ENCODE results near the gene CTNNA2. TPM values are rescaled to one million over a fixed set of nuclear protein-coding genes. Genes with fewer than 3 reads are reported as not detected.

The CTNNA2 gene
- total RNA-seq, 2 donors from 2014 or later, result not detected

DNA sequence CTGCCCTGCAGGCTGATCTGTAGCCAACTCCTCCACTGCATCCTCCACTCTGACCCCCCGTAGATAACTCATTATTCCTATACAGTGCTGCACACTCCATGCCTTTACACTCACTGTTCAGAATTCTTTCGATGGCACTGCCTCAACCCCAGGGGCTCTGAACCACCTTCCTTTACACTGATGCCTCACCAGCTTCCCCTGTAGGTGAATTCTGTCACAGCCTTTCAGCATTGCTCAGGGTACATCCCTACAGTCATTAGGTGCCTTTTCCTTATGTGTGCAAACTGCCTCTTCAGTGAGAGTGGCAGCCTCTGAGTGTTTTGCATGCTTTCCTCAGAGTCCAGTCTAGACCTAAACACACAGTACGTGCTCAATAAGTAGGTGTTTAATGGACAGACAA, 472.3 kb downstream of the CTNNA2 start:
- TF ChIP-seq, protein P1, sequence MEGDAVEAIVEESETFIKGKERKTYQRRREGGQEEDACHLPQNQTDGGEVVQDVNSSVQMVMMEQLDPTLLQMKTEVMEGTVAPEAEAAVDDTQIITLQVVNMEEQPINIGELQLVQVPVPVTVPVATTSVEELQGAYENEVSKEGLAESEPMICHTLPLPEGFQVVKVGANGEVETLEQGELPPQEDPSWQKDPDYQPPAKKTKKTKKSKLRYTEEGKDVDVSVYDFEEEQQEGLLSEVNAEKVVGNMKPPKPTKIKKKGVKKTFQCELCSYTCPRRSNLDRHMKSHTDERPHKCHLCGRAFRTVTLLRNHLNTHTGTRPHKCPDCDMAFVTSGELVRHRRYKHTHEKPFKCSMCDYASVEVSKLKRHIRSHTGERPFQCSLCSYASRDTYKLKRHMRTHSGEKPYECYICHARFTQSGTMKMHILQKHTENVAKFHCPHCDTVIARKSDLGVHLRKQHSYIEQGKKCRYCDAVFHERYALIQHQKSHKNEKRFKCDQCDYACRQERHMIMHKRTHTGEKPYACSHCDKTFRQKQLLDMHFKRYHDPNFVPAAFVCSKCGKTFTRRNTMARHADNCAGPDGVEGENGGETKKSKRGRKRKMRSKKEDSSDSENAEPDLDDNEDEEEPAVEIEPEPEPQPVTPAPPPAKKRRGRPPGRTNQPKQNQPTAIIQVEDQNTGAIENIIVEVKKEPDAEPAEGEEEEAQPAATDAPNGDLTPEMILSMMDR (IDR thresholded peaks at IDR 0.05), result no peak
- Histone ChIP-seq H3K4me3 (no peak overlapping the region), H3K36me3 (no peaks in the 10 kb centered on the region), H3K4me1 (no peaks in the 10 kb centered on the region), H3K9me3 (no peaks in the 10 kb centered on the region), H3K27me3 (no peaks in the 10 kb centered on the region), H3K27ac (no peak overlapping the region)
- no peak for DNase-seq (ENCODE audit: low spot score)

DNA sequence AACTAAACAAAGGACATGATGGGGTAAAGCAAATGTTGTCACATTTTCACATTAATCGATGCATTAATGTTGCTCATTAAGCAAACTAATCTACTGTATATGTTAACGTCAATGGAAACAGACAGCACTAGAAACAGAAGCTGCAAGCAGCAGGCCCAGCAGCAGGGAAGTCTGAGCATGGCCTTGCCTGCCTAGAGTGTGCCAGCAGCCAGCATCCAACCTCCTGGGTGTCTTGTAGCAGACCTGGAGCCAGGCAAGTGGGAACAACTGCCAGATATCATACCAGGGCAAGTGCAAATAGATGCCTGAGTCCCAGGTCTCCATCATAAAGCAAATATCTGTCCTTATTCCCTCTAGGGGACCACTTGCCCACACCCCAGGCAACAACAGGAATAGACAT, 472.7 kb downstream of the CTNNA2 start:
- H3K4me3 ChIP-seq, result no peak overlapping the region
- no peaks in the 10 kb centered on the region for H3K4me1 ChIP-seq
- H3K27me3 ChIP-seq, result no peaks in the 10 kb centered on the region
- H3K27ac ChIP-seq, result no peak overlapping the region
- TF ChIP-seq, protein P1 (IDR thresholded peaks at IDR 0.05), result no peak
- no peak for DNase-seq (ENCODE audit: low spot score)
- H3K9me3 ChIP-seq, result no peaks in the 10 kb centered on the region
- H3K36me3 ChIP-seq, result no peaks in the 10 kb centered on the region

DNA sequence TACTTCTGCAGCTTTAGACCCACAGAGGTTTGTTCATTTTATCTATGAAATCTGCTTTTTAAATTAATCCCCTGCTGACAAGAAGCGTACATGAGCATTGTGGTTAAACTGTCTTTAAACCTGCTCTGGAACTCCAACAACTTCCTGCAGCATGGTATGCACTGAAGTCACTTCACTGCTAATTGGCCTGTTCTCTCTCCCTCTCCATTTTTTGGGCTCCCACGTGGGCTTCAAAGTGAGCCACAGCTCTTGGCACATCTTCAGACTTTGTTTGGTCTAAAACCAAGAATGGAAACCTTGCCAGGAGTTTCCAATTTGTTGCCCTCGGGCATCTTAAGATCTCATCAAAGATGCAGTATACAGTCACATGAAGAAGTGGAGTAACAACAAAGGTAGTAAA, 480.3 kb downstream of the CTNNA2 start:
- no peak for DNase-seq (ENCODE audit: low spot score)
- Histone ChIP-seq H3K4me1 (no peaks in the 10 kb centered on the region), H3K36me3 (no peaks in the 10 kb centered on the region), H3K4me3 (no peak overlapping the region), H3K27me3 (no peaks in the 10 kb centered on the region), H3K9me3 (no peaks in the 10 kb centered on the region), H3K27ac (no peak overlapping the region)
- TF ChIP-seq, protein P1 (IDR thresholded peaks at IDR 0.05), result no peak

DNA sequence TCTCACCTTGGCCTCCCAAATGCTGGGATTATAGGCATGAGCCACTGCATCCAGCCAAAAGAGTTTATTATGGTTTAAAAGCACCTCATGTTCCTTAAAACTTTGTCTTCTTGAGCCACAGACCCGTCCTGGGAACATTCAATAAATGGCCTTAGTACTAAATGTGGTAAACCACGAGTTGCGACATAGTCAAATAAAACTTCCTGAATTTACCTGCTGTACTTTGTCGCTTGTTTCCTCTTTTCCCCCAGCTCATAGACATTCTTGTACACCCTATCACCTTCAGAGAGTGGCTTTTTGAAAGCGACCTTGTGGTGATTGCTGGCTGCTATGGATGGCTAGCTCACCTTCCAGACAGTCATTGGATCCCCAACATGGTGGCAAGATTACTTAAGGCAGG, 481.3 kb downstream of the CTNNA2 start:
- H3K9me3 ChIP-seq, result no peaks in the 10 kb centered on the region
- no peaks in the 10 kb centered on the region for H3K4me1 ChIP-seq
- DNase-seq (ENCODE audit: low spot score), result no peak
- H3K27me3 ChIP-seq, result no peaks in the 10 kb centered on the region
- H3K36me3 ChIP-seq, result no peaks in the 10 kb centered on the region
- no peak overlapping the region for H3K27ac ChIP-seq
- no peak overlapping the region for H3K4me3 ChIP-seq
- TF ChIP-seq, protein P1 (IDR thresholded peaks at IDR 0.05), result no peak

DNA sequence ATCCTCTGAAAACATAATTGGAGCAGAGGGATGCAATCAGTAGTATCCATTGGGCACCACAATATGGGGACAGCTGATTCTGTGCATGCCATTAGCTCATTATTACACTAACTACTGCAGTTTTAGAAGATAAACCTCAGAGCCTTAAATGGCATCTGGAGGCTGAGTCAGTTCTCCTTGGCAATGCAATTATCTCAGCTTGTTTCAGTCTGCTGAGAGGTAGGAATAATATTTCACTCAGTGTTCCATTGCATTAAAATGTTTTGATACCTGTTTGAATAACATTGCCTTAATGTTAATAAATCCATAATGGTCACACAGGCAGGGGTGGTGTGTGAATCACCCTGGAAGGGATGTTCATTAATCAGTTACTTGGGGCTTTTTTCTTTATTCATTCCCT, 482.1 kb downstream of the CTNNA2 start:
- Histone ChIP-seq H3K4me3 (no peak overlapping the region), H3K9me3 (no peaks in the 10 kb centered on the region), H3K27ac (no peak overlapping the region), H3K36me3 (no peaks in the 10 kb centered on the region), H3K27me3 (no peaks in the 10 kb centered on the region), H3K4me1 (no peaks in the 10 kb centered on the region)
- TF ChIP-seq, protein P1 (IDR thresholded peaks at IDR 0.05), result no peak
- no peak for DNase-seq (ENCODE audit: low spot score)

DNA sequence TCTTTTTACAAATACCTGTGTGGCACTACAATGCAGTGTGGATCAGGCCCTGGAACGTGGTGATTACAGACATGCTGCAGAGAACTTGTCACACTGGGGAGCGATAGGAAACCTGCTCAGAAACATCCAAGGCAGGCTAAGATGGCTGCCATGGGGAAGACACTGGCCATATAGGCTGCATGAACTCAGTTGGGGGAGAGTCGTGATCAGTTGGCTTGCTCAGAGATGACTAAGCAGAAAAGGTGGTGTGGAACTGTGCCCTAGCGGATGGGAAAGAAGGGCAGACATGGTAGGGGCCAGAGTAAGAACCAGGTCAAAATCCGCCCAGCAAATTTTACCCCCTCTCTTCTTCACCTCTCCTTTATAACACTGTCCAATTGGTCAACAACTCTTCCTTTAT, 483.9 kb downstream of the CTNNA2 start:
- DNase-seq (ENCODE audit: low spot score), result no peak
- Histone ChIP-seq H3K9me3 (no peaks in the 10 kb centered on the region), H3K27ac (no peak overlapping the region), H3K4me1 (no peaks in the 10 kb centered on the region), H3K36me3 (no peaks in the 10 kb centered on the region), H3K27me3 (no peaks in the 10 kb centered on the region), H3K4me3 (no peak overlapping the region)
- TF ChIP-seq, protein P1 (IDR thresholded peaks at IDR 0.05), result no peak

Measured in right atrium auricular region (tissue), 2 donors.